ENCODE results near the gene CEP112. TPM values are rescaled to one million over a fixed set of nuclear protein-coding genes. Genes with fewer than 3 reads are reported as not detected.

The CEP112 gene
- total and polyA plus RNA-seq, 10 of the 15 experiments (the other 5 are each of a cell fraction or from before 2014, with no cell fraction given) = 0.11 to 3.8 (median 0.32) TPM; not detected in 1

GRCh38 chr17:65756760-65757159, 435.2 kb downstream of the CEP112 start (continued):
- TF ChIP-seq CEBPZ (IDR thresholded peaks at IDR 0.05; ENCODE audit: low read depth, low read length) = no peak
- no peak for TF ChIP-seq RAD21 (IDR thresholded peaks at IDR 0.05; ENCODE audit: insufficient read depth, low read depth, low read length)
- no peak for TF ChIP-seq BACH1 (IDR thresholded peaks at IDR 0.05; ENCODE audit: borderline replicate concordance)
- TF ChIP-seq YY1 (IDR thresholded peaks at IDR 0.05; ENCODE audit: low read depth, low read length) = no peak

GRCh38 chr17:65755799-65756198, 436.1 kb downstream of the CEP112 start:
- no TSS peak for BruUV-seq (replicated peaks)
- RAD21 ChIA-PET (ENCODE audit: unreplicated experiment) = no interaction called here
- TF ChIP-seq NFYA (IDR thresholded peaks at IDR 0.05; ENCODE audit: borderline replicate concordance, low read depth, low read length) (no peak), IKZF1 (conservative IDR thresholded peaks at IDR 0.05) (no peak), GATAD2B (conservative IDR thresholded peaks at IDR 0.05; ENCODE audit: low read depth) (no peak), EP300 (IDR thresholded peaks at IDR 0.05; ENCODE audit: borderline replicate concordance in 1 of 2, control insufficient read depth in 1 of 2, low read depth in 2 of 2, low read length in 2 of 2) (no peak), IKZF2 (IDR thresholded peaks at IDR 0.05) (no peak), NKRF (conservative IDR thresholded peaks at IDR 0.05) (no peak), CREM (IDR thresholded peaks at IDR 0.05; ENCODE audit: low read depth) (no peak), SREBF2 (IDR thresholded peaks at IDR 0.05; ENCODE audit: low read length) (no peak), TCF7 (IDR thresholded peaks at IDR 0.05; ENCODE audit: borderline replicate concordance) (no peak), SKIL (IDR thresholded peaks at IDR 0.05; ENCODE audit: low read depth, poor library complexity, severe bottlenecking) (no peak), MXI1 (IDR thresholded peaks at IDR 0.05; ENCODE audit: low read depth, low read length) (no peak)

More at GRCh38 chr17:65755799-65756198, 436.1 kb downstream of the CEP112 start:
- DNase-seq (ENCODE audit: low read depth, low spot score) = no peak
- H3K4me2 ChIP-seq (ENCODE audit: control insufficient read depth, insufficient read depth) = no peak overlapping the region
- intact Hi-C loops (cut with micrococcal nuclease; ENCODE audit: unreplicated experiment) (no loop called here), in situ Hi-C loops (cut with MboI) (no loop called here)
- ATAC-seq = no peak
- SMC1A ChIA-PET (ENCODE audit: uncharacterized antibody, unreplicated experiment) = no interaction called here
- H3K9ac ChIP-seq (ENCODE audit: control insufficient read depth, insufficient read depth, low read length) = no peak overlapping the region
- no peaks in the 10 kb centered on the region for H4K20me1 ChIP-seq (ENCODE audit: control insufficient read depth, insufficient read depth)
- POLR2A ChIA-PET = no interaction called here
- no peak overlapping the region for H3K4me3 ChIP-seq
- no peaks in the 10 kb centered on the region for H3K4me1 ChIP-seq (ENCODE audit: control insufficient read depth, insufficient read depth, low read length)
- no peaks in the 10 kb centered on the region for H3K36me3 ChIP-seq (ENCODE audit: control insufficient read depth in 2 of 2, insufficient read depth in 2 of 2, low read length in 1 of 2)
- no peaks in the 10 kb centered on the region for H3K9me3 ChIP-seq (replicated peaks; ENCODE audit: control insufficient read depth, insufficient read depth, low read length)
- no peak overlapping the region for H3K27ac ChIP-seq (ENCODE audit: control insufficient read depth, insufficient read depth)
- H3K27me3 ChIP-seq (replicated peaks in 1 of 2; ENCODE audit: control insufficient read depth in 2 of 2, insufficient read depth in 2 of 2, low read length in 1 of 2) = no peaks in the 10 kb centered on the region
- FAIRE-seq = no peak
- H2AFZ ChIP-seq (ENCODE audit: control insufficient read depth, low read depth, low read length) = no peak overlapping the region
- CTCF ChIA-PET = no interaction called here
- H3K79me2 ChIP-seq (ENCODE audit: control insufficient read depth, insufficient read depth, low read length) = no peaks in the 10 kb centered on the region

Measured in GM12878 (cell line).